Mucosa of descending colon (tissue), 3 donors: ENCODE data around the gene TMEM259. TPM values are rescaled to one million over a fixed set of nuclear protein-coding genes. Genes with fewer than 3 reads are reported as not detected.

ENCODE experiments used
- ATAC-seq: fragments of 200-7000 bp; cut with Tn5 transposase; one replicate; pipeline ENCODE4 v1.9.1; 2020; ENCODE audit warnings: mild to moderate bottlenecking, moderate library complexity
- DNase-seq, 3 donors: peaks; one replicate each; pipeline ENCODE4 v3.0.0-alpha.2; 2020
- H3K36me3 ChIP-seq: fragments of 200-600 bp; one replicate; pipeline ENCODE4 v1.8.0; 2021; ENCODE audit warnings: low read depth, mild to moderate bottlenecking
- H3K4me1 ChIP-seq: fragments of 200-600 bp; one replicate; pipeline ENCODE4 v1.8.0; 2021; ENCODE audit warnings: low read depth, mild to moderate bottlenecking
- H3K4me3 ChIP-seq: fragments of 200-600 bp; one replicate; pipeline ENCODE4 v1.8.0; 2021; ENCODE audit warnings: mild to moderate bottlenecking
- H3K9me3 ChIP-seq: fragments of 200-600 bp; one replicate; pipeline ENCODE4 v1.8.0; 2021; ENCODE audit warnings: mild to moderate bottlenecking
- CTCF ChIP-seq: fragments of 200-600 bp; IDR thresholded peaks from one replicate; pipeline ENCODE4 v1.8.0; 2022; ENCODE audit warnings: antibody characterized with exemption, mild to moderate bottlenecking
- intact Hi-C, 2 donors: fragments of 100-400 bp; cut with DNase I in 1 of 2; cut with micrococcal nuclease in 1 of 2; formaldehyde crosslinking; loops; one replicate each; pipeline versions ENCODE4 v1.11.0 to v1.11.1; 2022; cut with DNase I, micrococcal nuclease
- total RNA-seq, 3 donors: library from RNA; stranded (reverse); fragmentation: NEBNext Ultra II Directional in 2 of 3; extraction: Animal tissue kit (Norgen Biotek cat#: 25700) in 2 of 3; gene quantifications; one replicate each; pipeline versions ENCODE4 v1.2.1 to v1.2.4, GENCODE V29; 2021 to 2023
- donor health status: DM: no; HTN: no; CAD: no; lungs with moderate emphysema.
- donor health status: DM: no; HTN: no; CAD: no.
- donor health status: DM: no; HTN: yes; CAD: no.

Gene TMEM259
- total RNA-seq, 3 donors from 2014 or later, result 185 to 199 (median 190) TPM

GRCh38 chr19:1006711-1007398 lies 14.1 kb downstream of the TMEM259 start:
- H3K4me3 ChIP-seq, result no peak overlapping the region
- peaks cover 2% of the 10 kb centered on the region for H3K4me1 ChIP-seq
- ATAC-seq (no peak), DNase-seq (no peak)
- no peak for TF ChIP-seq CTCF
- H3K9me3 ChIP-seq, result no peaks in the 10 kb centered on the region
- intact Hi-C loops, result no loop called here
- peaks cover 7% of the 10 kb centered on the region for H3K36me3 ChIP-seq

GRCh38 chr19:1004803-1005664 lies 15.9 kb downstream of the TMEM259 start:
- no peak for DNase-seq
- no peak overlapping the region for H3K4me3 ChIP-seq
- ATAC-seq, result no peak
- peaks cover 8% of the 10 kb centered on the region for H3K4me1 ChIP-seq
- no peak for TF ChIP-seq CTCF
- peaks cover 3% of the 10 kb centered on the region for H3K36me3 ChIP-seq
- intact Hi-C loops, result no loop called here
- H3K9me3 ChIP-seq, result no peaks in the 10 kb centered on the region

- no peak for TF ChIP-seq CTCF
- H3K9me3 ChIP-seq, result no peaks in the 10 kb centered on the region
- no peak for ATAC-seq
- intact Hi-C loops, result no loop called here
- DNase-seq, result no peak
- H3K4me3 ChIP-seq, result no peak overlapping the region
- peaks cover 3% of the 10 kb centered on the region for H3K36me3 ChIP-seq
- H3K4me1 ChIP-seq, result peaks cover 6% of the 10 kb centered on the region
Measured at GRCh38 chr19:1004204-1004802, 16.6 kb downstream of the TMEM259 start.

- H3K4me1 ChIP-seq, result peaks cover 6% of the 10 kb centered on the region
- intact Hi-C loops, result no loop called here
- no peak overlapping the region for H3K4me3 ChIP-seq
- no peaks in the 10 kb centered on the region for H3K9me3 ChIP-seq
- no peak for ATAC-seq
- peak in 1 of 3 donors; percentile 50 for DNase-seq
- no peaks in the 10 kb centered on the region for H3K36me3 ChIP-seq
- no peak for TF ChIP-seq CTCF
Measured at GRCh38 chr19:1003283-1003682, 17.6 kb downstream of the TMEM259 start.

GRCh38 chr19:1002600-1002999 lies 18.3 kb downstream of the TMEM259 start:
- Histone ChIP-seq H3K4me1 (peaks cover 6% of the 10 kb centered on the region), H3K36me3 (no peaks in the 10 kb centered on the region), H3K4me3 (no peak overlapping the region), H3K9me3 (no peaks in the 10 kb centered on the region)
- intact Hi-C loops, result no loop called here
- no peak for TF ChIP-seq CTCF
- no peak for ATAC-seq
- no peak for DNase-seq
